Type B pancreatic cell (in vitro differentiated cells): Measurements from ENCODE around the gene WBP1. TPM values are rescaled to one million over a fixed set of nuclear protein-coding genes. Genes with fewer than 3 reads are reported as not detected.
A peak's percentile ranks its signal among the peaks of the same experiment; 100 is the strongest.

Experiments used
- DNase-seq: peaks from one replicate; pipeline ENCODE4 v3.0.0; 2021; ENCODE audit warnings: mixed read lengths; ENCODE audit not compliant: unreplicated experiment; ENCODE audit errors: extremely low spot score
- H3K27ac Mint-ChIP-seq: 2 replicates; pipeline ENCODE4 v1.8.0; 2021; ENCODE audit warnings: mild to moderate bottlenecking, mixed read lengths
- H3K27me3 Mint-ChIP-seq: 2 replicates; pipeline ENCODE4 v1.8.0; 2021; ENCODE audit warnings: mixed read lengths
- H3K36me3 Mint-ChIP-seq: 2 replicates; pipeline ENCODE4 v1.8.0; 2021; ENCODE audit warnings: mixed read lengths
- H3K4me1 Mint-ChIP-seq: one replicate; pipeline ENCODE4 v1.8.0; 2021; ENCODE audit warnings: mixed read lengths; ENCODE audit not compliant: unreplicated experiment
- H3K4me3 Mint-ChIP-seq: 2 replicates; pipeline ENCODE4 v1.8.0; 2021; ENCODE audit warnings: mild to moderate bottlenecking, mixed read lengths
- H3K9me3 Mint-ChIP-seq: 2 replicates; pipeline ENCODE4 v1.8.0; 2021; ENCODE audit warnings: mixed read lengths
- CTCF ChIP-seq: fragments of 200-600 bp; sonication (generic); conservative IDR thresholded peaks from 2 replicates; pipeline ENCODE4 v1.5.0; 2021; ENCODE audit warnings: antibody characterized with exemption, mild to moderate bottlenecking
- total RNA-seq: library from RNA; stranded (reverse); gene quantifications from 2 replicates; pipeline ENCODE4 v1.2.1, GENCODE V29; 2021; ENCODE audit warnings: low replicate concordance

WBP1 gene
- total RNA-seq, 1 donor from 2014 or later, result 121 TPM

- peaks cover 9% of the 10 kb centered on the region for H3K4me1 Mint-ChIP-seq
- DNase-seq, result no peak
- no peak overlapping the region for H3K27ac Mint-ChIP-seq
- TF ChIP-seq CTCF, result no peak
- H3K36me3 Mint-ChIP-seq, result no peaks in the 10 kb centered on the region
- peaks cover 20% of the 10 kb centered on the region for H3K27me3 Mint-ChIP-seq
- H3K9me3 Mint-ChIP-seq, result no peaks in the 10 kb centered on the region
- no peak overlapping the region for H3K4me3 Mint-ChIP-seq
Observed at GRCh38 chr2:74447230-74447999, 10.8 kb upstream of the WBP1 start.

- no peak for TF ChIP-seq CTCF
- H3K36me3 Mint-ChIP-seq, result no peaks in the 10 kb centered on the region
- H3K27me3 Mint-ChIP-seq, result peaks cover 22% of the 10 kb centered on the region
- no peak overlapping the region for H3K27ac Mint-ChIP-seq
- H3K4me3 Mint-ChIP-seq, result no peak overlapping the region
- DNase-seq, result no peak
- no peaks in the 10 kb centered on the region for H3K9me3 Mint-ChIP-seq
- peaks cover 9% of the 10 kb centered on the region for H3K4me1 Mint-ChIP-seq
Observed at GRCh38 chr2:74448771-74449170, 9.5 kb upstream of the WBP1 start.

- no peak overlapping the region for H3K4me3 Mint-ChIP-seq
- H3K27me3 Mint-ChIP-seq, result peaks cover 22% of the 10 kb centered on the region
- H3K36me3 Mint-ChIP-seq, result no peaks in the 10 kb centered on the region
- peaks cover 13% of the 10 kb centered on the region for H3K4me1 Mint-ChIP-seq
- no peak for DNase-seq
- no peak for TF ChIP-seq CTCF
- H3K27ac Mint-ChIP-seq, result no peak overlapping the region
- no peaks in the 10 kb centered on the region for H3K9me3 Mint-ChIP-seq
Observed at GRCh38 chr2:74450570-74451190, 7.6 kb upstream of the WBP1 start.

- Mint-ChIP-seq H3K4me3 (peak within 1 kb of the TSS; percentile 95), H3K36me3 (peaks cover 4% of the 10 kb centered on the region), H3K9me3 (no peaks in the 10 kb centered on the region), H3K27ac (peak within 1 kb of the TSS; percentile 92), H3K4me1 (peaks cover 29% of the 10 kb centered on the region), H3K27me3 (peaks cover 18% of the 10 kb centered on the region)
- DNase-seq, result peak; percentile 96
- peak; percentile 29 for TF ChIP-seq CTCF
Observed at GRCh38 chr2:74454654-74455511, 3.4 kb upstream of the WBP1 start, which contains the start of gene INO80B. TSS of gene INO80B (plus strand) at chr2:74455087. CDS start at chr2:74455117, 30 bp downstream.

GRCh38 chr2:74457129-74457548 lies 1.1 kb upstream of the WBP1 start:
- Mint-ChIP-seq H3K9me3 (no peaks in the 10 kb centered on the region), H3K4me1 (peaks cover 31% of the 10 kb centered on the region), H3K27me3 (peaks cover 7% of the 10 kb centered on the region), H3K36me3 (peaks cover 4% of the 10 kb centered on the region), H3K4me3 (peak overlapping the region; percentile 95), H3K27ac (peak overlapping the region; percentile 93)
- no peak for TF ChIP-seq CTCF
- DNase-seq, result no peak
